Activated T-helper 2 cell treated with anti-CD3 and anti-CD28 coated beads, Interferon-gamma antibody, Interleukin-2, Interleukin-4, amounts not matched to agents 10 μg/mL and 5 μg/mL and 100 μg/mL, durations not matched to agents 14 hours and 24 hours and 36 hours (primary cell): Measurements from ENCODE around the gene HS3ST3B1. TPM values are rescaled to one million over a fixed set of nuclear protein-coding genes. Genes with fewer than 3 reads are reported as not detected.

Source experiments
- DNase-seq: peaks from one replicate; pipeline ENCODE4 v3.0.0; 2021; ENCODE audit warnings: low spot score
- H3K27ac Mint-ChIP-seq: one replicate; pipeline ENCODE4 v1.8.0; 2021; ENCODE audit warnings: mixed read lengths
- H3K27me3 Mint-ChIP-seq: one replicate; pipeline ENCODE4 v1.8.0; 2021; ENCODE audit warnings: low read depth, mixed read lengths
- H3K36me3 Mint-ChIP-seq: one replicate; pipeline ENCODE4 v1.8.0; 2021; ENCODE audit warnings: low read depth, mixed read lengths
- H3K4me1 Mint-ChIP-seq: one replicate; pipeline ENCODE4 v1.8.0; 2021; ENCODE audit warnings: low read depth, mixed read lengths
- H3K4me3 Mint-ChIP-seq: one replicate; pipeline ENCODE4 v1.8.0; 2021; ENCODE audit warnings: low read depth, mild to moderate bottlenecking, moderate library complexity, mixed read lengths
- H3K9me3 Mint-ChIP-seq: one replicate; pipeline ENCODE4 v1.8.0; 2021; ENCODE audit warnings: mixed read lengths
- intact Hi-C: fragments of 100-400 bp; cut with micrococcal nuclease; formaldehyde crosslinking; loops from one replicate; pipeline ENCODE4 v1.15.1; 2023
- total RNA-seq: library from RNA; stranded (reverse); gene quantifications from 2 replicates; pipeline ENCODE4 v1.2.3, GENCODE V29; 2022

The HS3ST3B1 gene
- total RNA-seq, 1 donor from 2014 or later: 8.6 TPM

DNA sequence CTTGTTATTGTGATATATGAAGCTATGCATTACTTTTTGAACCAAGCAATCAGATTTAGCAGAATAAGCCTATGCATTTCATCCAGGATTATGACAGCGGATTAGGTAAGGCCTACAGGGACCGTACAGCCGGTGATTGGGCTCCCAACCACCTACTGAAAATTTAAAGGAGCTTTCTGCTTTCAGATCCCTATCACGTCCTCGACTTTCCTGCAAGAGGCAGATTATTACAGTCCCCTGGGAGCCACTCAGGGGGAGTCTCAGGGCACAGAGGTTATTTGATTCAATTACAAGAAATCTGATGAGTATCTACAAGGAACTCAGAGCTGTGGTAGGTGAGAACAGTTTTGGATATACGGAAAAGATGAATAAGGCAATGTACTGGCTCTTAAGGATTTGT is 80.7 kb downstream of the HS3ST3B1 start:
- intact Hi-C loops: no loop called here
- no peak for DNase-seq
- Mint-ChIP-seq H3K36me3 (no peaks in the 10 kb centered on the region), H3K27me3 (no peaks in the 10 kb centered on the region), H3K4me3 (no peak overlapping the region), H3K4me1 (no peaks in the 10 kb centered on the region), H3K27ac (no peak overlapping the region), H3K9me3 (peaks cover 1% of the 10 kb centered on the region)

DNA sequence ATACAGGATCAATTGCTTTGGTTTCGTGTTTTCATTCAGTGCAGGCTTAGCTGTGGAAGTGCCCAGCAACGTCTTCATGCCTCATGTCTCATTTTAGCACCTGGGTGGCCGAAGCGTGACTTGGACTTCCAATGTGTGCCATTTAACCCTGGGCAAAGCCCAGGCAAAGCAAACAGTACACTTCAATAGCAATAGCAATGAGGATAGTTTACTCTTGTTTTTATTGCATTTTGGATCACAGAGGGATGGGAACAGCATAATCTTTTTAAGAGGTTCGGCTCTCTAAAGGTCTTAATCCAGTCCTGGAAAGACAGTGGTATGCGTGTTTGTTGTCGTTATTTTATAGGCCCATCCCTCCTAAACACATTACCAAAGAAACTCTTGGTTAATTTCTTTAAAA is 86.2 kb downstream of the HS3ST3B1 start:
- H3K27ac Mint-ChIP-seq: no peak overlapping the region
- no peaks in the 10 kb centered on the region for H3K36me3 Mint-ChIP-seq
- intact Hi-C loops: no loop called here
- peaks cover 14% of the 10 kb centered on the region for H3K9me3 Mint-ChIP-seq
- DNase-seq: no peak
- peaks cover 5% of the 10 kb centered on the region for H3K27me3 Mint-ChIP-seq
- H3K4me3 Mint-ChIP-seq: no peak overlapping the region
- no peaks in the 10 kb centered on the region for H3K4me1 Mint-ChIP-seq

DNA sequence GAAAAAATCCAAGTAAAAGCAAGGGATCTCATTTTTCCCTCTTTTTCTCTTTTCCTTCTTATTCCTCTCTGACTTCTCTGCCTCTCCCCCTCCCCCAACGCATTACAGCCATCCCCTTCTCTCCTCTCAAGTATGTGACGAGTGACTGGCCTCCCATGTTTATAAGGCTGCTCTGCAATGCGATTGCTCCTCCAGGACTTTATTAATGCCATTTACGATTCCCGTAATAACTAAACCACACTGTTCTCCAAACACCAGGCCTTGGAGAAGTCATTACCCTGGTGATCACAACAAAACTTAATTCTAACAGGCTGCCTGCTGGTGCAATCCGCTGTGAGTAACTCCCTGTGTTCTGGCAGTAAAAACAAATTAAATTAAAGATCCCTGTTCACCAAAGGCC is 88.8 kb downstream of the HS3ST3B1 start:
- Mint-ChIP-seq H3K27ac (no peak overlapping the region), H3K4me3 (no peak overlapping the region), H3K27me3 (peaks cover 5% of the 10 kb centered on the region), H3K36me3 (no peaks in the 10 kb centered on the region), H3K9me3 (peaks cover 14% of the 10 kb centered on the region), H3K4me1 (no peaks in the 10 kb centered on the region)
- intact Hi-C loops: no loop called here
- DNase-seq: no peak

DNA sequence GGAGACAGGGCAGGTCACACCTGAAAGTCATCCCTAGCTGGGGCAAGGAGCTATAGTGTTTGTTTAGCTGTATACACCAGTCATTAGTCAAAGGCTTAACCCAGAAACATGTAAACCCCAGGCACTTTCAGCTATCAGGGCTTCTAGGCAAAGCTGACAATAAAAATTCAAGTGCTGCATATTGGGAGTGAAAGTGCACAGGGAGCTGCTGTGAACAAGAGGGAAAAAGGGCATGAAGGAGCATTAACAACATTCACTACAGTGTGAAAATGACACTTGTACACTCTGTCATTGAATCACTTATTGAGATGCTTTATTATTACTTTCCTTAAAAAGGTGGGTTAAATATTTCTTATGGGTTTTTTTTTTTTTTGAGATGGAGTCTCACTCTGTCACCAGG is 92.8 kb downstream of the HS3ST3B1 start:
- no peak for DNase-seq
- H3K9me3 Mint-ChIP-seq: peaks cover 9% of the 10 kb centered on the region
- intact Hi-C loops: no loop called here
- no peak overlapping the region for H3K4me3 Mint-ChIP-seq
- H3K36me3 Mint-ChIP-seq: no peaks in the 10 kb centered on the region
- peaks cover 5% of the 10 kb centered on the region for H3K27me3 Mint-ChIP-seq
- no peak overlapping the region for H3K27ac Mint-ChIP-seq
- H3K4me1 Mint-ChIP-seq: no peaks in the 10 kb centered on the region

DNA sequence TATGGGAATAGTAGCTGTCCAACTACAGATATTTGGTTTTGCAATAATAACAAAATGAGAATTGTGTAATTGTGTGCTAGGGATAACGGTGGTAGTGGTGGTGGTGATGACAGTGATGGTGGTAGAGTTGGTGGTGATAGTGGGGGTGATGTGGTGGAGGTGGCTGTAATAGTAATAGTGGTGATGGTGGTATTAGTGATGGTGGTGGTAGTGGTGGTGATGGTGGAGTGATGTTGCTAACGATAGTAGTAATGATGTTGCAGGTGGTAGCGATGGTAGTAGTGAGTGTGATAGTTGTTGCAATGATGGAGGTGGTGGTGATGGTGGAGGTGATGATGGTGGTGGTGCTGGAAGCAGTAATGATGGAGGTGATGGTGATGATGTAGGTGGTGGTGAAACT is 94.4 kb downstream of the HS3ST3B1 start:
- peaks cover 5% of the 10 kb centered on the region for H3K27me3 Mint-ChIP-seq
- H3K4me1 Mint-ChIP-seq: peaks cover 4% of the 10 kb centered on the region
- H3K9me3 Mint-ChIP-seq: peaks cover 15% of the 10 kb centered on the region
- H3K36me3 Mint-ChIP-seq: no peaks in the 10 kb centered on the region
- H3K27ac Mint-ChIP-seq: no peak overlapping the region
- intact Hi-C loops: no loop called here
- no peak for DNase-seq
- H3K4me3 Mint-ChIP-seq: no peak overlapping the region

DNA sequence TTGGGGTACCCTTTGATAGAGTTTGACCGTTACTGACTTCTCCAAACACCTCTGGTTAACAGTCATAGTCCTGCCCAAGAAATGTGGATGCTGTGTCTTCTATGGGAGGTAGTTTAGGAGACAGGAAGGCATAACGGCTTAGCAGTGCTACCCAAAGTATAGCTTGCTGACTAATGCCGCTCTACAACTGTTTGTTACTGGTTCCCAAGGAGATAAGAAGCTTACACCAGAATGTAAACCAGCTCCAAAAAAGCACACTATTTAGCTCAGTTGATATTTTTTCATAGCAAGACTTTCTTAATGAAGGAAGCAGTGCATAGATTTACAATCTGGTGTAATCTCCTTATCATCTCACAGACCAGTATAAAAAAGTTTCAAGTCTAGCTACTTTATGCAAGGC is 95.7 kb downstream of the HS3ST3B1 start:
- H3K4me1 Mint-ChIP-seq: peaks cover 4% of the 10 kb centered on the region
- peaks cover 10% of the 10 kb centered on the region for H3K9me3 Mint-ChIP-seq
- H3K27me3 Mint-ChIP-seq: peaks cover 2% of the 10 kb centered on the region
- no peak overlapping the region for H3K4me3 Mint-ChIP-seq
- intact Hi-C loops: no loop called here
- no peak overlapping the region for H3K27ac Mint-ChIP-seq
- DNase-seq: no peak
- no peaks in the 10 kb centered on the region for H3K36me3 Mint-ChIP-seq

DNA sequence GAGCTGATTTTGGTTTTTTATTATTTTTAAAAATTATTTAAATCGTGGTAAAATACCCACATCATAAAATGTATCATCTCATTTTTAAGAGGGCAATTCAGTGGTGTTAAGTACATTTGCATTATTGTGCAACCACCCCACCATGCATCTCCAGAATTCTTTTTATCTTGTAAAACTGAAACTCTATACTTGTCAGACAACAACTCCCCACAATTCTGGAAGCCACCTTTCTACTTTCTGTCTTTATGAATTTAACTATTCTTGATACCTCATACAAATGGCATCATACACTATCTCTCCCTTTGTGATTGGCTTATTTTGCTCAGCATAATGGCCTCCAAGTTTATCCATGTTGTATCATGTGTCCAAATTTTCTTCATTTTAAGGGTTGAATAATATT is 97.9 kb downstream of the HS3ST3B1 start:
- no peak overlapping the region for H3K4me3 Mint-ChIP-seq
- H3K27ac Mint-ChIP-seq: no peak overlapping the region
- H3K27me3 Mint-ChIP-seq: no peaks in the 10 kb centered on the region
- no peaks in the 10 kb centered on the region for H3K36me3 Mint-ChIP-seq
- intact Hi-C loops: loop anchor here (1.0 kb wide), 1 partner anchor 61 kb away; no protein-coding TSS in a partner anchor
- H3K4me1 Mint-ChIP-seq: peaks cover 7% of the 10 kb centered on the region
- peaks cover 6% of the 10 kb centered on the region for H3K9me3 Mint-ChIP-seq
- no peak for DNase-seq

Other genes starting within 250 kb of the HS3ST3B1 start
- 24.9 and 28.1 TPM in 2 replicates for gene COX10, start 231.6 kb upstream of the HS3ST3B1 start, total RNA-seq
- gene CDRT15, start 64.2 kb upstream of the HS3ST3B1 start, total RNA-seq: not detected in 2 replicates